Measurements from ENCODE around the gene PPT1. TPM values are rescaled to one million over a fixed set of nuclear protein-coding genes. Genes with fewer than 3 reads are reported as not detected.

PPT1 gene
- polyA plus RNA-seq, 1 donor (not counting 4 experiments of a cell fraction or from before 2014, with no cell fraction given) = 58.9 TPM

DNA sequence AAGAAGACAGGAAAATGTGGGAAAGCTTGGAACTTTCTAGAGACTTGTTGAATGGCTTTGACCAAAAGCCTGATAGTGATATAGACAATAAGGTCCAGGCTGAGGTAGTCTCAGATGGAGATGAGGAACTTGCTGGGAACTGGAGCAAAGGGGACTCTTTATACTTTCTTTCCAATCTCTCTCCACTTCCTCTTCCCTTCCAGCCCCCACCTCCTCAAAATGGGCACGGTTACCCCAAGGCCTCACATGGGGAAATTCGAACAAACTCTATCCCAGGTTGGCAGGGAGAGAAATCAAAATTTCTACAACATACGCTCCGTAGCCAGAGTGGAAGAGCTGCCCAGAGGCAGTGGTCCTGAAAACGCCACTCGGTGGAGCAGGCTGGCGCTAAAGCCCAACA lies 15.2 kb downstream of the PPT1 start:
- Histone ChIP-seq H3K27ac (ENCODE audit: control insufficient read depth, insufficient read depth, low read length) (no peak overlapping the region), H3K4me3 (ENCODE audit: control insufficient read depth in 2 of 3, extremely low read depth in 1 of 3, insufficient read depth in 2 of 3, low read depth in 1 of 3, low read length in 3 of 3) (no peak overlapping the region), H3K79me2 (ENCODE audit: control insufficient read depth, insufficient read depth, low read length) (no peaks in the 10 kb centered on the region), H3K9me1 (ENCODE audit: control insufficient read depth, extremely low read depth, insufficient read depth, low read length) (no peaks in the 10 kb centered on the region), H3K4me1 (ENCODE audit: control insufficient read depth, extremely low read depth, insufficient read depth, low read length) (peaks cover 3% of the 10 kb centered on the region), H3K9ac (ENCODE audit: control insufficient read depth, extremely low read depth, insufficient read depth, low read length) (no peak overlapping the region), H3K27me3 (ENCODE audit: control insufficient read depth, extremely low read depth, insufficient read depth, low read length) (no peaks in the 10 kb centered on the region), H3K9me3 (ENCODE audit: control insufficient read depth, low read depth, low read length) (no peaks in the 10 kb centered on the region), H2AFZ (ENCODE audit: control insufficient read depth, low read length) (no peak overlapping the region), H3K4me2 (ENCODE audit: control insufficient read depth, extremely low read depth, insufficient read depth, low read depth, low read length) (no peak overlapping the region), H4K20me1 (ENCODE audit: control insufficient read depth, extremely low read depth, insufficient read depth, low read length) (no peaks in the 10 kb centered on the region), H3K36me3 (ENCODE audit: control insufficient read depth in 2 of 2, extremely low read depth in 1 of 2, insufficient read depth in 2 of 2, low read length in 2 of 2) (peaks cover 8 to 18% of the 10 kb centered on the region in 2 experiments)
- dilution Hi-C loops (cut with MboI; ENCODE audit: extremely low pct_ligation_motif_present, low sequenced_read_pairs) = no loop called here
- no peak for FAIRE-seq
- no peak for DNase-seq (ENCODE audit: low read depth, low spot score)
- no peak for TF ChIP-seq CTCF (optimal IDR thresholded peaks at IDR 0.05 in 1 of 3, IDR thresholded peaks at IDR 0.05 in 1 of 3, conservative IDR thresholded peaks at IDR 0.05 in 1 of 3; ENCODE audit: extremely low read depth in 1 of 3, insufficient read depth in 2 of 3, low read length in 3 of 3)

- Histone ChIP-seq H3K9ac (ENCODE audit: control insufficient read depth, extremely low read depth, insufficient read depth, low read length) (no peak overlapping the region), H3K4me3 (ENCODE audit: control insufficient read depth in 2 of 3, extremely low read depth in 1 of 3, insufficient read depth in 2 of 3, low read depth in 1 of 3, low read length in 3 of 3) (no peak overlapping the region), H3K4me2 (ENCODE audit: control insufficient read depth, extremely low read depth, insufficient read depth, low read depth, low read length) (no peak overlapping the region), H3K36me3 (ENCODE audit: control insufficient read depth in 2 of 2, extremely low read depth in 1 of 2, insufficient read depth in 2 of 2, low read length in 2 of 2) (peaks cover 3 to 15% of the 10 kb centered on the region in 2 experiments), H3K9me3 (ENCODE audit: control insufficient read depth, low read depth, low read length) (no peaks in the 10 kb centered on the region), H3K9me1 (ENCODE audit: control insufficient read depth, extremely low read depth, insufficient read depth, low read length) (no peaks in the 10 kb centered on the region), H3K79me2 (ENCODE audit: control insufficient read depth, insufficient read depth, low read length) (no peaks in the 10 kb centered on the region), H4K20me1 (ENCODE audit: control insufficient read depth, extremely low read depth, insufficient read depth, low read length) (no peaks in the 10 kb centered on the region), H3K4me1 (ENCODE audit: control insufficient read depth, extremely low read depth, insufficient read depth, low read length) (peaks cover 11% of the 10 kb centered on the region), H2AFZ (ENCODE audit: control insufficient read depth, low read length) (no peak overlapping the region), H3K27ac (ENCODE audit: control insufficient read depth, insufficient read depth, low read length) (no peak overlapping the region), H3K27me3 (ENCODE audit: control insufficient read depth, extremely low read depth, insufficient read depth, low read length) (no peaks in the 10 kb centered on the region)
- FAIRE-seq (no peak), DNase-seq (ENCODE audit: low read depth, low spot score) (no peak)
- dilution Hi-C loops (cut with MboI; ENCODE audit: extremely low pct_ligation_motif_present, low sequenced_read_pairs) = no loop called here
- TF ChIP-seq CTCF (optimal IDR thresholded peaks at IDR 0.05 in 1 of 3, IDR thresholded peaks at IDR 0.05 in 1 of 3, conservative IDR thresholded peaks at IDR 0.05 in 1 of 3; ENCODE audit: extremely low read depth in 1 of 3, insufficient read depth in 2 of 3, low read length in 3 of 3) (no peak), EZH2 (IDR thresholded peaks at IDR 0.05; ENCODE audit: low read length) (no peak)
Measured at GRCh38 chr1:40079774-40080400, 17.2 kb downstream of the PPT1 start.

All from keratinocyte (primary cell).